NCI-H748 treated with DMSO at 0.1 percent for 48 hours (cell line): ENCODE data around the gene PGLYRP3.

ENCODE experiments used
- DNase-seq: peaks from one replicate; lab custom pipeline; 2025; lab: John Stamatoyannopoulos, UW

The PGLYRP3 gene

DNA sequence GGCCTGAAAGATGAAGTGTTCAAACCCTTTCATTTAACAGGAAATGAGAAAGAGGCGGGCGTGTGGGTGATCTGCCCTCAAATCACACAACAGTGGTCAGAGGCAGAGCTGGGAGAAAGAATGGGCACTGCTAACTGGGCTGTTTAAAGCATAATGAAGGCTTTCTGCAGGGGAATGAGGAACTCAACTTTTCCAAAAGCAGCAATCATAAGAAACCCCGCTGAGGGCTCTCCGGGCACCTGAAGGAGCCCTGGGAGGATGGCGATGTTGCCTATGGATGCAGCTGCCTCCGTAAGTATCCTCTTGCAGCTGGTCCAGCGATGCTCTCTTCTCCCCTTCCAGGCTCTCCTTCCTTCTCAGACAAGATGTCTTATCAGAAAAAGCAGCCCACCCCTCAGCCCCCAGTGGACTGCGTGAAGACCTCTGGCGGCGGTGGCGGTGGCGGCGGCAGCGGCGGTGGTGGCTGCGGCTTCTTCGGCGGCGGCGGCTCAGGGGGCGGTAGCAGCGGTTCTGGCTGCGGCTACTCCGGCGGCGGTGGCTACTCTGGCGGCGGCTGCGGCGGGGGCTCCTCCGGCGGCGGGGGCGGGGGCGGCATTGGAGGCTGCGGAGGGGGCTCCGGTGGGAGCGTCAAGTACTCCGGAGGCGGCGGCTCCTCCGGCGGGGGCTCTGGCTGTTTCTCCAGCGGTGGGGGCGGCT lies 52.0 kb downstream of the PGLYRP3 start:
- no peak for DNase-seq

DNA sequence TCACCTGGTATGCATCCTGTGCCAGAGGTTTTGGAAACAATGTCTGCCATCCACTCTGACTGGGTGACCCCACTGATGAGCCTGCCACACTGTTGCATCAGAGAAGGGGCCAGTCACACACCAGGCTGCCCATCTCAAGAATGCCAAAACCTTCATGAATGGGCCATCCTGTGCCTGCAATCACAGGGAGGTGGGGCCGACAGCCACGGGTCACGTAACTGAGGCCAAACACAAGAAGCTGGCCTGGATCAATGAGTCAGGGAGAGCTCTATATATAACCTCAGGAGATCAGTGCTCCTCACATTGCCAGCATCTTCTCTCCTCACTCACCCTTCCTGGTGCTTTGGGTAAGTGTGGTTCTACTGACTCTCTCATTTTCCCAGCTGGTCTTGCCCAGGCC lies 53.4 kb downstream of the PGLYRP3 start, which contains the start of gene LORICRIN:
LORICRIN (plus strand) TSS at position 301 of the 400 bp plus-strand sequence. CDS start 1,263 bp downstream, outside the sequence.
- DNase-seq, result no peak

DNA sequence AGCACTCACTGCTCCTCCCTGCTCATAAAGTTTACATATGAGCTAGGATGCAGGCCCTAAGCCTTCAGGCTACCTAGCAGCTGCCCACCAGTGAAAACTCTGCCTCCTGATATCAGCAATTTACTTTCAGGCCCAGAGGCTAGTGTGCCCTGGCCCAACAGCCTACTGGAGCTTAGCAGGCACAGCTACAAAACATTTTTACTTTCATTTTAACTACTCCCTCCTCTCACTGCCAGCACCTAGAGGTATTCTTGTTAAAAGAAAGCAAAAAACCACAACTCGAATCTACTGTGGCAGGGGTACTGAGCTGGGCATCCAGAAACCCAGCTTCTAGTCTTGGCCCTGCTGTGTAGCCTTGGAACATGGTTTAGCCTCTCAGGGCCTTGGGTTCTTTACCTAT lies 59.1 kb downstream of the PGLYRP3 start:
- DNase-seq, result no peak

DNA sequence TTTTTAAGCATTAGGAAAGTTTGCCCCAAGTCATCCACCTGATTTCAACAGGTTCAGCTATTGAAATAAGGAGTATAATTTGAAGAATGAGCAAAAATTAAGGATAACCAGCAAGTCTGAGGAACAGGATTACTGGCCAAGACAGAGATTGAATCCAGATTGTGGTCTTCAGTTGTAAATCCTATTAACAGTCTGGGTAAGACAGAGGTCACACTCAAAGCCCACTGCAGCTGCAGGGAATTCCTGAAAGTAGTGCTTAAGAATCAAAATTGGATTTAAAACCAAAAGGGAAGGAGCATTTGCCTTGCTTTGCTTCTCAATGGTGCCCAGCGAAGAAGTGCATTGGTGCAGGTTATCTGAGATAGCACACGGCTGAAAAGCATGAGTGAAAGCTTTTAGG lies 59.7 kb downstream of the PGLYRP3 start:
- DNase-seq, result no peak

DNA sequence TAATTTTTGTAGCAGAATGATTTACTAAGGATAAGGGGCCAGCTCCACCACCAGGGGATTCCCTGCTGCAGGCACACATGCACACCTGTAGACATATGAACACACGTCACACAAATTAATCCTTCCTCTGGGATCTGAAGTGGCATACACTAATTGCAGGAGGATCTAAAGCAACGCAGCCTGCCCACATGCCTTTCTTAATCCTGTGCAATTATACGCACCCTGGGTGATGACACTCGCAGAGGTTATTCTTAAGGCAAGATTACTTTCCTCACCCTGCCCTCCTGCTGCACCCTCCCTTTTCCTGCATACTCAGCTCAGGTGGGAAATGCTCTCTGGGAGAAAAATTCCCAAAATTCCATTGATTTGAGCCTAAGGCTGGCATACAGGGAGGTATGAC lies 60.8 kb downstream of the PGLYRP3 start:
- no peak for DNase-seq

DNA sequence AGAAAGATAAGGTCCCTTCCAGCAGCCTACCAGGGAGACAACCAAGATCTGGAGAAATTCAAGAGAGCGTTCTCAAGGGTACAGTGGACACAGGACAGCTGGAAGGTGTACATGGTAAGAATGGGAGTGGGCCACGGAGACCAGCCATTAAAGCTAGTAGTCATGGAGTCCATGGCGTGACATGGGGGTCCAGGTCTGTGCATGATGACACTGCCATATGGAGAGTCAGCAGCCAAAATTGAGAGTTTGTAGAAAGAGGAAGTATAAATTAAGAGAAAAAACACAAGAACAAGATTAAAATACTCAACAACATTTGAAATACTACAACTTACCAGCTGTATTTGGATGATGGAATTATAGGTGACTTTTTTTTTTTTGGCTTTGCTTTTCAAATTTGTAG lies 61.2 kb downstream of the PGLYRP3 start:
- no peak for DNase-seq

DNA sequence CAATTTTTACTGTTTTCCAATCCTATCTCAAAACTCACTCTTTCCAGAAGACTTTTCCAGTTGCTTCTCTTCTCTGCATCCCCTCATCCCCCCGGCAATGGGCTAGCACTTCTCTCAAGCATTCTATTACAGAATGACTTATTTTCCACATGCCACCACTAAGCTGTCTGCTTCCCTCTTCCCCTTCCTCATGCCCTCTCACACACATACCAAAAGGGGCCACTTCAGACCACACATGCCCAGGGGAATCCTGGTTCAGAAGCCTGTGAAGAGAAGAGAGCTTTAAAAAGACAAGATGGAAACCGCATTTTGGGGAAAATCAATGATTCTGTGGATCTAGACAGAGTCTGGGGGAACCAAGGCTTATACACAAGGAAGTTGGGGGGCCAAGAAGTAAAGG lies 61.7 kb downstream of the PGLYRP3 start:
- DNase-seq, result no peak

DNA sequence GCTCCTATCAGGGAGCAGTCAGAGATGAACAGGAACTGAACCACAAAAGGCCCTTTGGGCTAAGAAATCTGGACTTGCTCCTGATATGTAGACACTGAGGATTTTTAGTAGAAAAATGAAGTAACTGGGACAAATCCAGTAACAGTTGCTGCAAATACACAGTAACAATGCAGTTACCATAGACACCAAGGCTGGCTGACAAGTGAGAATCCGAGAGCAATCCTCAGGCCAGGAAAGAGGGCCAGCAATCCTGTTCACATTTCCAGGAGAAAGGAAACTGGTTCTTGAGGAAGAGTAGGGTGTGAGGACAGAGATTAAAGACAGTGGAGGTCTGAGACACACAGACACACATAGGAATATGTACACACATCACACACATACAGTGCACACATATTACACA lies 62.6 kb downstream of the PGLYRP3 start:
- no peak for DNase-seq

DNA sequence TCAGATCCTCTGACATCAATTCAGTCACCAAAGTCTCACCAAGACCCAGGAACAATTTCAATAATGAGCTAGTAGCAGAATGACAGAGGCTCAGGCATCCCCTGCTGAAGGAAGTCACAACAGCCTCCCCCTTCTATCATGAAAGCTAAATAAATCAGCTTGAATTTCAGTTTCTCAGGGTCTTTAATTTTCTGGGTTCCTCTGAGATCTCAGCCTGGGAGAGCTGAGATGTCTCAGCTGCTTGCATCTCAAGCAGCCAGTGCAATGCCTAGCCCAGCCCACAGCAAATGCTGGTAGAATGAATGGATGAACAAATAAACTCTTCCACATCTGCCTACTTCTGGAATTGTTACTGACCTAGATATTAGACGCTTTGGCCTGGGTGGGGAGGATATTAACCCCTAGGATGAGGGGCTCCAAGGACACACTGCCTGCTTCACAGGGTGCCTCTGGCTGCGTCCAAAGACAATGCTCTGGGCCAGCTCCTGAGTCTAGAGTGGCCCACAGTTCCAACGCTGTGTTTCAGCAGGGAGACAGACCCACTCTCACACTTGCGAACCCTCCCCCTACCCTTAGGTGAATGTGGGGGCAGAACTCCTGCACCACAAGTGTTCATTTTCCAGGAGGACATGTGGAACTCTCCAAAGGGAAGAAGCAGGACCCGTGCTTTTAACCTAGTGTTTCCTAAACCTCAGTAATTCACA lies 64.4 kb downstream of the PGLYRP3 start:
- DNase-seq, result no peak
